Panc1 (cell line): ENCODE data around the gene PLAAT4. TPM values are rescaled to one million over a fixed set of nuclear protein-coding genes. Genes with fewer than 3 reads are reported as not detected.

Experiments
- ATAC-seq: fragments of 200-7000 bp; cut with Tn5 transposase; 2 replicates; pipeline ENCODE4 v1.9.1; 2020; ENCODE audit warnings: mild to moderate bottlenecking, moderate library complexity
- BruUV-seq: library from RNA; stranded (reverse); fragments of 400-500 nt; replicated peaks from 2 replicates; lab custom pipeline; 2021; lab: Mats Ljungman, UMichigan
- CTCF ChIA-PET: fragments of 300-600 bp; sonication (Branson Sonifier 250); formaldehyde crosslinking; loops from one replicate; lab custom pipeline; 2022; ENCODE audit warnings: antibody characterized with exemption; lab: Charles Lee
- POLR2A ChIA-PET: fragments of 300-600 bp; sonication (Branson Sonifier 250); formaldehyde crosslinking; loops from one replicate; lab custom pipeline; 2022; ENCODE audit warnings: antibody characterized with exemption; lab: Charles Lee
- DNase-seq: peaks from one replicate; pipeline ENCODE4 v3.0.0-alpha.2; 2010; ENCODE audit warnings: low read depth, low spot score
- H3K27ac ChIP-seq: 2 replicates; pipeline ENCODE4 v1.5.1; 2011; ENCODE audit warnings: mild to moderate bottlenecking, low read length, inconsistent platforms
- H3K27me3 ChIP-seq: fragments of 200-500 bp; sonication (Bioruptor generic); 2 replicates; pipeline ENCODE4 v1.6.0; 2014; ENCODE audit warnings: low read length, inconsistent platforms; ENCODE audit not compliant: control insufficient read depth, insufficient read depth
- H3K36me3 ChIP-seq: fragments of 200-500 bp; sonication (Bioruptor generic); 2 replicates; pipeline ENCODE4 v1.5.1; 2014; ENCODE audit warnings: inconsistent platforms, mild to moderate bottlenecking, low read length, moderate library complexity; ENCODE audit not compliant: control insufficient read depth, insufficient read depth
- H3K4me1 ChIP-seq: 2 replicates; pipeline ENCODE4 v1.5.1; 2011; ENCODE audit warnings: inconsistent platforms, mild to moderate bottlenecking, low read length, moderate library complexity; ENCODE audit not compliant: control insufficient read depth, insufficient read depth
- H3K4me3 ChIP-seq, 2 experiments: 2 replicates each; pipeline ENCODE4 v1.5.1; 2011 to 2012; ENCODE audit warnings: low read depth in 2 of 2, low read length in 2 of 2, mild to moderate bottlenecking in 2 of 2, inconsistent platforms in 1 of 2, moderate library complexity in 1 of 2
- H3K9me3 ChIP-seq: fragments of 200-500 bp; sonication (Bioruptor generic); 2 replicates; pipeline ENCODE4 v1.5.1; 2014; ENCODE audit warnings: low read depth, mild to moderate bottlenecking, inconsistent platforms, low read length, moderate library complexity; ENCODE audit not compliant: control insufficient read depth, insufficient read depth
- POLR2AphosphoS5 ChIP-seq: IDR thresholded peaks from 2 replicates; pipeline ENCODE4 v1.6.1; 2012; ENCODE audit warnings: mild to moderate bottlenecking, low read depth, low read length, moderate library complexity
- SIN3A ChIP-seq: IDR thresholded peaks from 2 replicates; pipeline ENCODE4 v1.6.1; 2012; ENCODE audit warnings: low read depth, mild to moderate bottlenecking, low read length, moderate library complexity, borderline replicate concordance; ENCODE audit not compliant: insufficient read depth
- TCF7L2 ChIP-seq: IDR thresholded peaks from 2 replicates; pipeline ENCODE4 v1.6.1; 2011; ENCODE audit warnings: mild to moderate bottlenecking, low read depth, low read length, inconsistent platforms
- in situ Hi-C: cut with HindIII; loops from 2 replicates; pipeline ENCODE4 v1.10.0; 2016; ENCODE audit warnings: low sequenced_read_pairs, low pct_unique_long_range_greater_than_20kb
- intact Hi-C: fragments of 100-400 bp; cut with micrococcal nuclease; formaldehyde crosslinking; loops from one replicate; pipeline ENCODE4 v1.10.0; 2022; ENCODE audit not compliant: unreplicated experiment
- total RNA-seq: library from RNA; stranded (reverse); gene quantifications from one replicate; pipeline ENCODE4 v1.2.1, GENCODE V29; 2021; ENCODE audit not compliant: unreplicated experiment
- TF ChIP-seq, protein P1 (sequence below), 2 experiments: IDR thresholded peaks; 2 replicates each; pipeline ENCODE4 v1.6.1; 2011 to 2012; ENCODE audit warnings: low read depth in 2 of 2, control low read depth in 1 of 2, low read length in 1 of 2, mild to moderate bottlenecking in 1 of 2, moderate library complexity in 1 of 2; ENCODE audit not compliant: insufficient read depth in 1 of 2
- TF ChIP-seq, protein P2 (sequence below): fragments of 450-650 bp; IDR thresholded peaks from 2 replicates; pipeline ENCODE4 v1.5.1; 2017; ENCODE audit warnings: mild to moderate bottlenecking

The PLAAT4 gene
- total RNA-seq, 1 experiment from 2014 or later: 15.2 TPM

GRCh38 chr11:63557570-63557969 lies 21.0 kb downstream of the PLAAT4 start:
- POLR2A ChIA-PET: no interaction called here
- Histone ChIP-seq H3K4me3 (no peak overlapping the region), H3K4me1 (no peaks in the 10 kb centered on the region), H3K9me3 (no peaks in the 10 kb centered on the region), H3K27ac (no peak overlapping the region), H3K27me3 (no peaks in the 10 kb centered on the region), H3K36me3 (no peaks in the 10 kb centered on the region)
- intact Hi-C loops: no loop called here
- in situ Hi-C loops: no loop called here
- no TSS peak for BruUV-seq
- TF ChIP-seq, protein P1, sequence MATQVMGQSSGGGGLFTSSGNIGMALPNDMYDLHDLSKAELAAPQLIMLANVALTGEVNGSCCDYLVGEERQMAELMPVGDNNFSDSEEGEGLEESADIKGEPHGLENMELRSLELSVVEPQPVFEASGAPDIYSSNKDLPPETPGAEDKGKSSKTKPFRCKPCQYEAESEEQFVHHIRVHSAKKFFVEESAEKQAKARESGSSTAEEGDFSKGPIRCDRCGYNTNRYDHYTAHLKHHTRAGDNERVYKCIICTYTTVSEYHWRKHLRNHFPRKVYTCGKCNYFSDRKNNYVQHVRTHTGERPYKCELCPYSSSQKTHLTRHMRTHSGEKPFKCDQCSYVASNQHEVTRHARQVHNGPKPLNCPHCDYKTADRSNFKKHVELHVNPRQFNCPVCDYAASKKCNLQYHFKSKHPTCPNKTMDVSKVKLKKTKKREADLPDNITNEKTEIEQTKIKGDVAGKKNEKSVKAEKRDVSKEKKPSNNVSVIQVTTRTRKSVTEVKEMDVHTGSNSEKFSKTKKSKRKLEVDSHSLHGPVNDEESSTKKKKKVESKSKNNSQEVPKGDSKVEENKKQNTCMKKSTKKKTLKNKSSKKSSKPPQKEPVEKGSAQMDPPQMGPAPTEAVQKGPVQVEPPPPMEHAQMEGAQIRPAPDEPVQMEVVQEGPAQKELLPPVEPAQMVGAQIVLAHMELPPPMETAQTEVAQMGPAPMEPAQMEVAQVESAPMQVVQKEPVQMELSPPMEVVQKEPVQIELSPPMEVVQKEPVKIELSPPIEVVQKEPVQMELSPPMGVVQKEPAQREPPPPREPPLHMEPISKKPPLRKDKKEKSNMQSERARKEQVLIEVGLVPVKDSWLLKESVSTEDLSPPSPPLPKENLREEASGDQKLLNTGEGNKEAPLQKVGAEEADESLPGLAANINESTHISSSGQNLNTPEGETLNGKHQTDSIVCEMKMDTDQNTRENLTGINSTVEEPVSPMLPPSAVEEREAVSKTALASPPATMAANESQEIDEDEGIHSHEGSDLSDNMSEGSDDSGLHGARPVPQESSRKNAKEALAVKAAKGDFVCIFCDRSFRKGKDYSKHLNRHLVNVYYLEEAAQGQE (IDR thresholded peaks at IDR 0.05; ENCODE audit: insufficient read depth in 1 of 2, low read depth in 2 of 2, low read length in 1 of 2): no peak
- TF ChIP-seq SIN3A (no peak), POLR2AphosphoS5 (no peak), TCF7L2 (no peak)
- TF ChIP-seq, protein P2, sequence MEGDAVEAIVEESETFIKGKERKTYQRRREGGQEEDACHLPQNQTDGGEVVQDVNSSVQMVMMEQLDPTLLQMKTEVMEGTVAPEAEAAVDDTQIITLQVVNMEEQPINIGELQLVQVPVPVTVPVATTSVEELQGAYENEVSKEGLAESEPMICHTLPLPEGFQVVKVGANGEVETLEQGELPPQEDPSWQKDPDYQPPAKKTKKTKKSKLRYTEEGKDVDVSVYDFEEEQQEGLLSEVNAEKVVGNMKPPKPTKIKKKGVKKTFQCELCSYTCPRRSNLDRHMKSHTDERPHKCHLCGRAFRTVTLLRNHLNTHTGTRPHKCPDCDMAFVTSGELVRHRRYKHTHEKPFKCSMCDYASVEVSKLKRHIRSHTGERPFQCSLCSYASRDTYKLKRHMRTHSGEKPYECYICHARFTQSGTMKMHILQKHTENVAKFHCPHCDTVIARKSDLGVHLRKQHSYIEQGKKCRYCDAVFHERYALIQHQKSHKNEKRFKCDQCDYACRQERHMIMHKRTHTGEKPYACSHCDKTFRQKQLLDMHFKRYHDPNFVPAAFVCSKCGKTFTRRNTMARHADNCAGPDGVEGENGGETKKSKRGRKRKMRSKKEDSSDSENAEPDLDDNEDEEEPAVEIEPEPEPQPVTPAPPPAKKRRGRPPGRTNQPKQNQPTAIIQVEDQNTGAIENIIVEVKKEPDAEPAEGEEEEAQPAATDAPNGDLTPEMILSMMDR: no peak
- DNase-seq (no peak), ATAC-seq (no peak)
- CTCF ChIA-PET: no interaction called here

DNA sequence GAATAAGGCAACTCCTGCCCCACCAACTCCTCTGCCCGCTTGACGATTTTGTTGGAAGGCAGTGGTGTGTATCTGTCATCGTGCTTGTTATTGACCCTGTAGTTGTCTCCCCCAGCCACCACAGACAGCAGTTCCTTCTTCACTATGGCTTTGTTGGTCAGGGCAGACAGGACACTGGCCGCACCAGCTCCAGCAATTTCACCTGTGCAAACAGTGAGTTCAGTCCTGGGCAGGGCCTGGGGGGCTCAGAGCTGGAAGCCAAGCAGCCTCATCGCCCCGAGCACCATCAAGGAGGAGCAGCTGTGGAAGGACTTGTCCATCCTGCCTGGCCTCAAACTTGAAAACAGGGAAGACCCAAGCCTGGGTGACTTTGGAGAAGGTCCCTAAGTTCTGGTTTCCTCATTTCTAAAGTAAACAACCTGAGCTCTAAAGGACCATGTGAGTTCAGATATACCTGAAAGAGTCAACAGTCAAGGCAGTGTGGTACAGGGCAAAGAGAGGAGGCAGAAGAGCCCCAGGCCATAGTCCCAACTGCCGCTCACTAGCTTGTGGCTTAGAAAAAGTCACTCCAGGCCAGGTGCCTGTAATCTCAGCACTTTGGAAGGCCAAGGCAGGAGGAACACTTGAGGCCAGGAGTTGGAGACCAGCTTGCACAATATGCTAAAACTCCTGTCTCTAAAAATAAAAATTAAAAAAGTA lies 22.0 kb downstream of the PLAAT4 start:
- Histone ChIP-seq H3K36me3 (no peaks in the 10 kb centered on the region), H3K4me3 (no peak overlapping the region), H3K9me3 (no peaks in the 10 kb centered on the region), H3K4me1 (no peaks in the 10 kb centered on the region), H3K27ac (no peak overlapping the region), H3K27me3 (no peaks in the 10 kb centered on the region)
- in situ Hi-C loops: no loop called here
- ChIA-PET CTCF (no interaction called here), POLR2A (no interaction called here)
- ATAC-seq: no peak
- DNase-seq: no peak
- intact Hi-C loops: no loop called here
- TF ChIP-seq, protein P2: no peak
- TF ChIP-seq POLR2AphosphoS5: no peak
- no peak for TF ChIP-seq SIN3A
- TF ChIP-seq TCF7L2: no peak
- TF ChIP-seq, protein P1 (IDR thresholded peaks at IDR 0.05; ENCODE audit: insufficient read depth in 1 of 2, low read depth in 2 of 2, low read length in 1 of 2): no peak
- no TSS peak for BruUV-seq
